ENCODE measurements around the gene RYR2.

DNA sequence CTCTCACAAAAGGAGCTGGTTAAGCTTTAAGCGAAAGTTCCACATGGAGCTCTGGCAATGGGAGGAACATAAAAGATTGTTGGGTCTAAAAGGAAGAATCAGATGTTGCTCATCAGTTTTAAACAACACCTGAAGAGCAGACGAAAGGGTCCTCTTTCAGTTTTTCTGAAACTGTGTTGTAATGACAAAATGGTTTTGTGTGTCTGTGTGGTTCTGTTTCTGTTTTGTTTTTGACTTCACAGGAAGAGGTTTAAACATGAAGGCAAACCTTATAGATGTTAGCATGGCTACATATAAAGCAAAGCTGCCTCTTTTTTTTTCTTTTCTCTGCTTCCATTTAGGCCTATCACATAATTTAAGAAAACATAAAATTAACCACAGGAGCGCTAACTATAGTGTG, 712.6 kb downstream of the RYR2 start:
- no peak for TF ChIP-seq POLR2A (IDR thresholded peaks at IDR 0.05)
- TF ChIP-seq, protein P1, sequence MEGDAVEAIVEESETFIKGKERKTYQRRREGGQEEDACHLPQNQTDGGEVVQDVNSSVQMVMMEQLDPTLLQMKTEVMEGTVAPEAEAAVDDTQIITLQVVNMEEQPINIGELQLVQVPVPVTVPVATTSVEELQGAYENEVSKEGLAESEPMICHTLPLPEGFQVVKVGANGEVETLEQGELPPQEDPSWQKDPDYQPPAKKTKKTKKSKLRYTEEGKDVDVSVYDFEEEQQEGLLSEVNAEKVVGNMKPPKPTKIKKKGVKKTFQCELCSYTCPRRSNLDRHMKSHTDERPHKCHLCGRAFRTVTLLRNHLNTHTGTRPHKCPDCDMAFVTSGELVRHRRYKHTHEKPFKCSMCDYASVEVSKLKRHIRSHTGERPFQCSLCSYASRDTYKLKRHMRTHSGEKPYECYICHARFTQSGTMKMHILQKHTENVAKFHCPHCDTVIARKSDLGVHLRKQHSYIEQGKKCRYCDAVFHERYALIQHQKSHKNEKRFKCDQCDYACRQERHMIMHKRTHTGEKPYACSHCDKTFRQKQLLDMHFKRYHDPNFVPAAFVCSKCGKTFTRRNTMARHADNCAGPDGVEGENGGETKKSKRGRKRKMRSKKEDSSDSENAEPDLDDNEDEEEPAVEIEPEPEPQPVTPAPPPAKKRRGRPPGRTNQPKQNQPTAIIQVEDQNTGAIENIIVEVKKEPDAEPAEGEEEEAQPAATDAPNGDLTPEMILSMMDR (IDR thresholded peaks at IDR 0.05), result no peak
